Measurements from ENCODE around the gene TUBB4B. TPM values are rescaled to one million over a fixed set of nuclear protein-coding genes. Genes with fewer than 3 reads are reported as not detected.

Gene TUBB4B
- total RNA-seq, 1 donor from 2014 or later = 132 TPM

DNA sequence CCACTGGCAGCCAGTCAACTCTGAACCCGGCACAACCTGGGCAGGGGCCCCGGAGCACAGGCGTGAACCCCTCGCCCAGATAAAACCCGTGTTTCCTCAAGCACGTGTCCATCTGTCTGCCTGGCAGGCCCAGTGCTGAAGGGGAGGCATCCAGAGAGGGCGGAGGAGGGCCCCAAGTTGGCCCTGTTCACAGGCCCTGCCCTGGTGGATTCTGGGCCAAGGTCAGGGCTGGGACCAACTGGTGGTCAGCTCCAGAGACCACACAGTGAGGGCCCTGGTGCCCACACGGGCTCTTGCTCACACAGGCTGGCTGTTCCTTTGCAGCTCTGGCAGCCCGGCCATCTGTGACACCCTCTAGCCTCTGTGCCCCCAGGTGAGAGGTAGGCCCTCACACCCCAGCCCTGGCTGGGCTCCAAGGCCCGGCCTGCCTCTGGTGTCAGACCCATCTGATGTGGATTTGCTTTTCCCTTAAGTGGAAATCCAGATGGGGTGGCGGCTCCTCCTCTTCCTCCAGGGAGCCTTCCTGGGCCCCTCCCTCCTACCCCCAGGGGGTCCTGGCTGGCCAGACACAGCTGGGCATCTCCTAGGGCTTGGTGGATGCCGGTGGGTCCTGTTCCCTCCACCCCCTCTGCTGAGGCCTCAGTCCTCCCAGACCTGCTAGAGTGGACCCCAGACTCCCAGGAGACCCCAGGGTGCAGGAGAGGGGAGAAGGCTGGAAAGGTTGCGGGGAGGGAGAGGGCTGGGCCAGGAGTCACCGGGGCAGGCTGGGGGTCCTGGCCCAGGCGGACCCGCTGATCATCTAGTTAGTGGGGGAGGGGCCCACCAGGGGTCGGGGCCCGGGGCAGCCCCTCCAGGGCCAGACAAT, 9.5 kb downstream of the TUBB4B start:
- H3K4me1 Mint-ChIP-seq (ENCODE audit: unreplicated experiment) = peaks cover 10% of the 10 kb centered on the region
- DNase-seq (ENCODE audit: extremely low spot score, unreplicated experiment) = no peak
- no peak overlapping the region for H3K27ac Mint-ChIP-seq (ENCODE audit: unreplicated experiment)
- no peaks in the 10 kb centered on the region for H3K27me3 Mint-ChIP-seq (ENCODE audit: unreplicated experiment)
- no peak overlapping the region for H3K4me3 Mint-ChIP-seq (ENCODE audit: unreplicated experiment)
- H3K9me3 Mint-ChIP-seq (ENCODE audit: unreplicated experiment) = no peaks in the 10 kb centered on the region
- no peaks in the 10 kb centered on the region for H3K36me3 Mint-ChIP-seq (ENCODE audit: unreplicated experiment)
- TF ChIP-seq, protein P1, sequence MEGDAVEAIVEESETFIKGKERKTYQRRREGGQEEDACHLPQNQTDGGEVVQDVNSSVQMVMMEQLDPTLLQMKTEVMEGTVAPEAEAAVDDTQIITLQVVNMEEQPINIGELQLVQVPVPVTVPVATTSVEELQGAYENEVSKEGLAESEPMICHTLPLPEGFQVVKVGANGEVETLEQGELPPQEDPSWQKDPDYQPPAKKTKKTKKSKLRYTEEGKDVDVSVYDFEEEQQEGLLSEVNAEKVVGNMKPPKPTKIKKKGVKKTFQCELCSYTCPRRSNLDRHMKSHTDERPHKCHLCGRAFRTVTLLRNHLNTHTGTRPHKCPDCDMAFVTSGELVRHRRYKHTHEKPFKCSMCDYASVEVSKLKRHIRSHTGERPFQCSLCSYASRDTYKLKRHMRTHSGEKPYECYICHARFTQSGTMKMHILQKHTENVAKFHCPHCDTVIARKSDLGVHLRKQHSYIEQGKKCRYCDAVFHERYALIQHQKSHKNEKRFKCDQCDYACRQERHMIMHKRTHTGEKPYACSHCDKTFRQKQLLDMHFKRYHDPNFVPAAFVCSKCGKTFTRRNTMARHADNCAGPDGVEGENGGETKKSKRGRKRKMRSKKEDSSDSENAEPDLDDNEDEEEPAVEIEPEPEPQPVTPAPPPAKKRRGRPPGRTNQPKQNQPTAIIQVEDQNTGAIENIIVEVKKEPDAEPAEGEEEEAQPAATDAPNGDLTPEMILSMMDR (IDR thresholded peaks at IDR 0.05) = no peak

DNA sequence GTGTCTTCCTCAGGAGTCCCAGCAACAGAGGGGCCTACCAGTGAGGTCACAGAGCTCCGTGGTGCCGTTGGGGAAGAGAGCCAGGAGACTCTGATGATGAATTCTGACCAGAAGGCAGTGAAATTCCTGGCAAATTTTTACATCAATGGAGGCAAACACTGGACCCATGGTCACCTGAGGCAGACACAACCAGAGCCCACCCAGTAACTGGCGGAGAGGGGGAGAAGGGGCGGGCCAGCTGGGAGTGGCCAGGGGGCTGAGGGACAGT, 10.0 kb downstream of the TUBB4B start, which contains the start of gene STPG3:
Gene STPG3 (plus strand): TSS at position 93 of the 268 bp plus-strand sequence. CDS start 1 bp downstream, at position 94.
- H3K4me1 Mint-ChIP-seq (ENCODE audit: unreplicated experiment) = peaks cover 11% of the 10 kb centered on the region
- no peaks in the 10 kb centered on the region for H3K36me3 Mint-ChIP-seq (ENCODE audit: unreplicated experiment)
- no peak within 1 kb of the TSS for H3K27ac Mint-ChIP-seq (ENCODE audit: unreplicated experiment)
- TF ChIP-seq, protein P1 (IDR thresholded peaks at IDR 0.05) = no peak
- H3K4me3 Mint-ChIP-seq (ENCODE audit: unreplicated experiment) = no peak within 1 kb of the TSS
- no peaks in the 10 kb centered on the region for H3K9me3 Mint-ChIP-seq (ENCODE audit: unreplicated experiment)
- no peak for DNase-seq (ENCODE audit: extremely low spot score, unreplicated experiment)
- H3K27me3 Mint-ChIP-seq (ENCODE audit: unreplicated experiment) = no peaks in the 10 kb centered on the region

DNA sequence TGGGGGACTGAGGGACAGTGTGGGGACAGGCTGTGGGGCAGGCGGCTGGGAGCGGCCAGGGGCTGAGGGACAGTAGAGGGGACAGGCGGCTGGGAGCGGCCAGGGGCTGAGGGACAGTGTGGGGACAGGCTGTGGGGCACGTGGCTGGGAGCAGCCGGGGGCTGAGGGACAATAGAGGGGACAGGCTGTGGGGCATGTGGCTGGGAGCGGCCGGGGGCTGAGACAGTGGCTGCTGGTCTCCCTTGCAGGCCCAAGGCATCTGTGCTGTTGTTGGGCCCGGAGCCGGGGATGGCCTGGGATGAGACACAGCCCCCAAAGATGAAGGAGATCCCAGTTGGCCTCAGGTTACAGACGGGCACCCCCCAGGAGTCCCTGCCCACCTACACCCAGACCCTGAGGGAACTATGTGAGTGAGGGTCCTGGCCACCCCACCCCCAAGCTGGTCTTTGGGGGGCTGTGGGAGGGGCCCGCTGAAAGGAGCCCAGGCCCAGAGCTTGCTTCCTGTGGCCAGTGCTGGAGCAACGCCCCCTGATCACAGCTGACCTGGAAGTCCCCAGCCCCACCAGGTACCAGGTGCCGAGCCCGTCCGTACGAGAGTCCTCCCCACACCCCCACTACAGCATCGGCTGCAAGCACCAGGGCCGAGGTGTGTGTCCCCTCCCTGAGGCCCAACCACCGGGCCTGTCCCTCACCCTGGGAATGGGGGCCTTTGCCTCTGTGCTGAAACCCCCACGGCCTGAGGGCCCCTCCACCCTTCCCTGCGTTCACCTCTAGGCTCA, 10.6 kb downstream of the TUBB4B start:
- H3K27ac Mint-ChIP-seq (ENCODE audit: unreplicated experiment) = no peak overlapping the region
- no peaks in the 10 kb centered on the region for H3K9me3 Mint-ChIP-seq (ENCODE audit: unreplicated experiment)

DNA sequence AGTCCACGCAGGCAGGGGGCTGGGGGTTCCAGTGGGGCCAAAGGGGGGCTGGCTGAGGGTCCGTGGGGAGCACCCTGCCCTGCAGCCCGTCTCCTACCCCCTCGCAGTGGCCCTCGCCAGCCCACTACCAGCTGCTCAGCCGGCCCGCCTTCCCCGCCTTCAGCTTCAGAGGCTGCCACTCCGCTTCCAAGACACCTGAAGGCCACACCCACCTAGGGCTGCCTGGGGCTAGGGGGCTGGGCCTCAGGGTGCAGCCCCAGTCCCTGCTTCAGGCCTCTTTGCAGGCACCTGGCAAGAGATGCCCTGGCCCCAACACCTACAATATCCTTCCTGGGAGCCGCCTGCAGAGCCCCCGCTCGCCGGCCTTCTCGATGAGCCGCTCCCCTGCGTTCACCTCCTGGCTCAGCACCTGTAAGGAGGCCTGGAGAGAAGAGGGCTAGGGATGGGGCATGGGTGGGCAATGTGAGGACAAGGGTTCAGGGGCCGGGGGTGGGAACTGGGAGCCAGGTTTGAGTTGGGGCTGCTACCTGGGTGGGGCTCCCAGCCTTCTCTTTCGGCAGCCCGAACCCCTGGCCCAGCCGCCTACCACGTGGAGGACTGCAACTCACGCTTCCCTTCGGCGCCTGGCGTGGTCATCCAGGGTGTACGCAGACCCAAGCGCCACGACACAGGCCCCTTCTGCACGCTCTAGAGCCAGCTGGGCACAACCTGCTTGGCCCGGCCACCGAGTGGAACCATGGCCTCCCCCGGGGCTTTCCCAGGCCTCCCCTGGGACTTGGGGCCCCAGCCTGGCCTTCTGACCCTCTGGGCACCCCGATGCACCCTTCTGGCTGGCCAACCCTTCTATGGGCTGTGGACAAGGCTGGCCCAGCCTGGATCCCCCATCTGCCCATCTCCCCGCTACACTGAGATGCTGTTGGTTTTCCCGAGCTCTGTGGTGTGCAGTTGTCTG, 11.7 kb downstream of the TUBB4B start:
- no peak for DNase-seq (ENCODE audit: extremely low spot score, unreplicated experiment)
- Mint-ChIP-seq H3K4me1 (ENCODE audit: unreplicated experiment) (peaks cover 15% of the 10 kb centered on the region), H3K36me3 (ENCODE audit: unreplicated experiment) (no peaks in the 10 kb centered on the region), H3K27ac (ENCODE audit: unreplicated experiment) (no peak overlapping the region), H3K4me3 (ENCODE audit: unreplicated experiment) (no peak overlapping the region), H3K9me3 (ENCODE audit: unreplicated experiment) (no peaks in the 10 kb centered on the region), H3K27me3 (ENCODE audit: unreplicated experiment) (no peaks in the 10 kb centered on the region)
- TF ChIP-seq, protein P1 (IDR thresholded peaks at IDR 0.05) = no peak

More for the DNA sequence above, 10.6 kb downstream of the TUBB4B start:
- H3K4me3 Mint-ChIP-seq (ENCODE audit: unreplicated experiment) = no peak overlapping the region
- peaks cover 16% of the 10 kb centered on the region for H3K4me1 Mint-ChIP-seq (ENCODE audit: unreplicated experiment)
- no peaks in the 10 kb centered on the region for H3K27me3 Mint-ChIP-seq (ENCODE audit: unreplicated experiment)
- TF ChIP-seq, protein P1 (IDR thresholded peaks at IDR 0.05) = no peak
- no peak for DNase-seq (ENCODE audit: extremely low spot score, unreplicated experiment)
- no peaks in the 10 kb centered on the region for H3K36me3 Mint-ChIP-seq (ENCODE audit: unreplicated experiment)
